Liver (tissue), 10 donors: ENCODE results near the gene THAP2. TPM values are rescaled to one million over a fixed set of nuclear protein-coding genes. Genes with fewer than 3 reads are reported as not detected.

ENCODE experiments used
- DNase-seq: peaks from one replicate; pipeline ENCODE4 v3.0.0-alpha.2; 2017; ENCODE audit warnings: low spot score
- H3K27ac ChIP-seq, 2 donors: one replicate each; pipeline ENCODE4 v1.7.0; 2013; ENCODE audit warnings: inconsistent platforms in 2 of 2, low read length in 2 of 2, control low read depth in 1 of 2, low read depth in 1 of 2, mild to moderate bottlenecking in 1 of 2
- H3K27me3 ChIP-seq, 4 donors: one replicate each; pipeline versions ENCODE4 v1.6.1 to v1.7.0; 2013; ENCODE audit warnings: low read length in 3 of 4, inconsistent platforms in 1 of 4, mild to moderate bottlenecking in 1 of 4, moderate library complexity in 1 of 4; ENCODE audit not compliant: control insufficient read depth in 4 of 4, insufficient read depth in 4 of 4
- H3K36me3 ChIP-seq, 4 donors: one replicate each; pipeline versions ENCODE4 v1.6.1 to v1.7.0; 2013; ENCODE audit warnings: low read length in 3 of 4, mild to moderate bottlenecking in 3 of 4, low read depth in 1 of 4, moderate library complexity in 1 of 4; ENCODE audit not compliant: control insufficient read depth in 4 of 4, insufficient read depth in 3 of 4
- H3K4me1 ChIP-seq, 4 donors: one replicate each; pipeline versions ENCODE4 v1.6.1 to v1.7.0; 2013; ENCODE audit warnings: low read length in 3 of 4, mild to moderate bottlenecking in 3 of 4, moderate library complexity in 1 of 4; ENCODE audit not compliant: control insufficient read depth in 4 of 4, insufficient read depth in 4 of 4
- H3K4me3 ChIP-seq, 3 donors: one replicate each; pipeline versions ENCODE4 v1.6.1 to v1.7.0; 2013; ENCODE audit warnings: low read length in 3 of 3, control low read depth in 1 of 3, low read depth in 1 of 3, mild to moderate bottlenecking in 1 of 3
- H3K9ac ChIP-seq, 2 donors: one replicate each; pipeline ENCODE4 v1.7.0; 2013; ENCODE audit warnings: low read length in 2 of 2, mild to moderate bottlenecking in 2 of 2, moderate library complexity in 2 of 2, control low read depth in 1 of 2, low read depth in 1 of 2
- H3K9me3 ChIP-seq, 4 donors: one replicate each; pipeline versions ENCODE4 v1.6.1 to v1.7.0; 2013; ENCODE audit warnings: low read length in 3 of 4; ENCODE audit not compliant: control insufficient read depth in 4 of 4
- HNF4A ChIP-seq, 2 donors: conservative IDR thresholded peaks; 2 replicates each; pipeline ENCODE4 v1.6.1; 2016; ENCODE audit warnings: antibody characterized with exemption in 2 of 2, mild to moderate bottlenecking in 2 of 2
- WGBS: extraction: QIAGEN DNeasy Blood & Tissue Kit; methylation state at CpG from one replicate; pipeline ENCODE4 v1.1.7; 2013; 5-methylcytosine and 5-hydroxymethylcytosine counted together
- polyA plus RNA-seq, 2 donors: library from polyadenylated mRNA; stranded (reverse) in 1 of 2; unstranded in 1 of 2; fragments of 200-250 nt in 1 of 2; fragments of >200 nt in 1 of 2; fragmentation: Nextera tagmentation in 1 of 2; extraction: Ambion mirVana in 1 of 2; gene quantifications; one replicate each; pipeline versions ENCODE4 v1.2.1 to v1.2.3, GENCODE V29; 2013 to 2015
- small RNA-seq: library from RNA; depleted of rRNA; stranded (forward); fragments of <200 nt; gene quantifications from one replicate; pipeline ENCODE3, GENCODE V24; 2014
- total RNA-seq, 2 donors: library from RNA; depleted of rRNA; stranded (reverse); fragments of >200 nt; gene quantifications; one replicate each; pipeline ENCODE4 v1.2.3, GENCODE V29; 2014
- donor health status: healthy.
- donor health status: healthy.
- donor health status: healthy.
- donor health status: healthy.
- donor health status: healthy.

The THAP2 gene
- total and polyA plus RNA-seq, 4 donors, result 0.82 to 2.5 (median 1.5) TPM

DNA sequence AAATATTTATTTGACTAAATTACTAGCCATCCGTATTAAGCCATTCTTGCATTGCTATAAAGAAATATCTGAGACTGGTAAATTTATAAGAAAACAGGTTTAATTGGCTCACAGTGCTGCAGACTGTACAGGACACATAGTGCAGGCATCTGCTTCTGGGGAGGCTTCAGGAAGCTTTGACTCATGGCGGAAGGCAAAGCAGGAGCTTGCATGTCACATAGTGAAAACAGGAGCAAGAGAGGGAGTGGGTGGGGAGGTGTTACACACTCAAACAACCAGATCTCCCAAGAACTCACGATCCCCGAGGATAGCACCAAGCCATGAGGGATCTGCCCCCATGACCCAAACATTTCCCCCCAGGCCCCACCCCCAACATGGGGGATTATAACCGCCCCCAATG, 63.9 kb downstream of the THAP2 start:
- 84% methylated on average over 5 of the region's 5 CpGs for WGBS
- no peaks in the 10 kb centered on the region for H3K9me3 ChIP-seq
- no peaks in the 10 kb centered on the region for H3K36me3 ChIP-seq
- H3K4me1 ChIP-seq, result peaks cover 0 to 4% (median 1%) of the 10 kb centered on the region in 4 donors
- no peaks in the 10 kb centered on the region for H3K27me3 ChIP-seq
- H3K27ac ChIP-seq, result no peak overlapping the region
- no peak for TF ChIP-seq HNF4A (conservative IDR thresholded peaks at IDR 0.05)
- H3K4me3 ChIP-seq, result no peak overlapping the region
- no peak overlapping the region for H3K9ac ChIP-seq
- DNase-seq, result no peak

Small RNAs within 50 kb of the gene (small RNA-seq; reads per million reads assigned to genes)
- gene RF00560, result not detected

Other genes starting within 250 kb of the THAP2 start
- under 1 TPM; 0.67 to 0.98 TPM for gene LGR5, start 224.5 kb upstream of the THAP2 start, total RNA-seq
- gene LGR5, start 224.5 kb upstream of the THAP2 start, polyA plus RNA-seq, result under 1 TPM; 0.17 to 0.99 TPM
- 10 to 100 TPM; 10.6 to 32.3 TPM for gene ZFC3H1, start 453 bp upstream of the THAP2 start, total RNA-seq
- gene ZFC3H1, start 453 bp upstream of the THAP2 start, polyA plus RNA-seq, result 1 to 10 TPM; 3.4 to 6.6 TPM
- 10 to 100 TPM; 12.2 to 30.0 TPM for gene TMEM19, start 21.8 kb downstream of the THAP2 start, total RNA-seq
- gene TMEM19, start 21.8 kb downstream of the THAP2 start, polyA plus RNA-seq, result 10 to 100 TPM in 1 of 2 donors, 1 to 10 TPM in 1; 9.5 to 10.7 TPM
- 10 to 100 TPM in 1 of 2 donors, 1 to 10 TPM in 1; 6.5 to 15.0 TPM for gene RAB21, start 90.6 kb downstream of the THAP2 start, total RNA-seq
- 10 to 100 TPM in 1 of 2 donors, 1 to 10 TPM in 1; 5.5 to 13.4 TPM for gene RAB21, start 90.6 kb downstream of the THAP2 start, polyA plus RNA-seq
- 10 to 100 TPM; 25.1 to 26.0 TPM for gene TBC1D15, start 175.5 kb downstream of the THAP2 start, total RNA-seq
- 10 to 100 TPM; 16.4 to 19.1 TPM for gene TBC1D15, start 175.5 kb downstream of the THAP2 start, polyA plus RNA-seq